Activated B cell treated with CpG ODN at 0.5 μM for 24 hours (primary cell): Measurements from ENCODE around the gene HIGD2B. TPM values are rescaled to one million over a fixed set of nuclear protein-coding genes. Genes with fewer than 3 reads are reported as not detected.
"Not testable (repeated sequence)": the region's sequence is repeated elsewhere in the genome, so short reads cannot be mapped to it uniquely, and the experiment has no call there.

Experiments used
- ATAC-seq: fragments of 200-7000 bp; cut with Tn5 transposase; one replicate; pipeline ENCODE4 v1.10.0; 2021; ENCODE audit warnings: low read depth, mild to moderate bottlenecking, moderate library complexity
- CTCF ChIA-PET: fragments of 350-600 bp; sonication (Branson Sonifier 250); formaldehyde crosslinking; loops from one replicate; lab custom pipeline; 2021; ENCODE audit warnings: antibody characterized with exemption; lab: Charles Lee
- POLR2A ChIA-PET: fragments of 350-600 bp; sonication (Branson Sonifier 250); formaldehyde crosslinking; loops from one replicate; lab custom pipeline; 2021; ENCODE audit warnings: antibody characterized with exemption; lab: Charles Lee
- DNase-seq: peaks from one replicate; pipeline ENCODE4 v3.0.0; 2022
- H3K27ac Mint-ChIP-seq: one replicate; pipeline ENCODE4 v1.8.0; 2020; ENCODE audit warnings: mixed read lengths
- H3K27me3 Mint-ChIP-seq: one replicate; pipeline ENCODE4 v1.8.0; 2021; ENCODE audit warnings: mixed read lengths
- H3K36me3 Mint-ChIP-seq: one replicate; pipeline ENCODE4 v1.8.0; 2021; ENCODE audit warnings: low read depth, mixed read lengths
- H3K4me1 Mint-ChIP-seq: one replicate; pipeline ENCODE4 v1.8.0; 2021; ENCODE audit warnings: mixed read lengths
- H3K4me3 Mint-ChIP-seq: one replicate; pipeline ENCODE4 v1.8.0; 2020; ENCODE audit warnings: mild to moderate bottlenecking, mixed read lengths
- H3K9me3 Mint-ChIP-seq: one replicate; pipeline ENCODE4 v1.8.0; 2020; ENCODE audit warnings: mixed read lengths
- intact Hi-C: fragments of 100-400 bp; cut with micrococcal nuclease; formaldehyde crosslinking; loops from one replicate; pipeline ENCODE4 v1.15.1; 2024
- total RNA-seq: library from RNA; stranded (reverse); gene quantifications from 2 replicates; pipeline ENCODE4 v1.2.3, GENCODE V29; 2022
- TF ChIP-seq, protein P1 (sequence below): fragments of 200-600 bp; IDR thresholded peaks from one replicate; pipeline ENCODE4 v1.8.0; 2022; ENCODE audit warnings: antibody characterized with exemption, mild to moderate bottlenecking

The HIGD2B gene
- total RNA-seq, 1 donor from 2014 or later = 0.55 TPM

DNA sequence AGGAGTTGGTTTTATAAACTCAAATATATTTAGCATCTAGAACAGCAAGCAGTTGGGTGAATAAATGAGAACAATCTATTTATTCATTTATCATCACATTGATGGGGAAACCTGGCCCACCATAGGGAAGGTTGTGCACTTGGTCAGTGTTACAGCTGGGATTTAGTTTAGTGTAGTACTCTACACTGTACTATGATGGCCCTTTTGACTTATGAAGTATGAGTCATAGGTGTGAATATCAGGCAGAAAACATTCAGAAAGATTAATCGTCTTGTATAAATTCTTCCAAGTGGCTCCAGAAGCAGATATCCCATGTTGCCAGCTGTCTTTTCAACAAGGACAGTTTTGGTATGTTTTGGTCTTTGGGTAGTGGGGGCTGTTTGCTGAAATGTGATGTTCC is 38.0 kb upstream of the HIGD2B start:
- H3K36me3 Mint-ChIP-seq = peaks cover 19% of the 10 kb centered on the region
- no peaks in the 10 kb centered on the region for H3K4me1 Mint-ChIP-seq
- ChIA-PET CTCF (no interaction called here), POLR2A (interaction anchor here (0.7 kb wide), 1 partner anchor 38 kb away, joined by 3 read pairs; the partner anchor contains the start of genes BBS4 and HIGD2B)
- no peak overlapping the region for H3K27ac Mint-ChIP-seq
- DNase-seq = no peak
- no peak for ATAC-seq
- TF ChIP-seq, protein P1, sequence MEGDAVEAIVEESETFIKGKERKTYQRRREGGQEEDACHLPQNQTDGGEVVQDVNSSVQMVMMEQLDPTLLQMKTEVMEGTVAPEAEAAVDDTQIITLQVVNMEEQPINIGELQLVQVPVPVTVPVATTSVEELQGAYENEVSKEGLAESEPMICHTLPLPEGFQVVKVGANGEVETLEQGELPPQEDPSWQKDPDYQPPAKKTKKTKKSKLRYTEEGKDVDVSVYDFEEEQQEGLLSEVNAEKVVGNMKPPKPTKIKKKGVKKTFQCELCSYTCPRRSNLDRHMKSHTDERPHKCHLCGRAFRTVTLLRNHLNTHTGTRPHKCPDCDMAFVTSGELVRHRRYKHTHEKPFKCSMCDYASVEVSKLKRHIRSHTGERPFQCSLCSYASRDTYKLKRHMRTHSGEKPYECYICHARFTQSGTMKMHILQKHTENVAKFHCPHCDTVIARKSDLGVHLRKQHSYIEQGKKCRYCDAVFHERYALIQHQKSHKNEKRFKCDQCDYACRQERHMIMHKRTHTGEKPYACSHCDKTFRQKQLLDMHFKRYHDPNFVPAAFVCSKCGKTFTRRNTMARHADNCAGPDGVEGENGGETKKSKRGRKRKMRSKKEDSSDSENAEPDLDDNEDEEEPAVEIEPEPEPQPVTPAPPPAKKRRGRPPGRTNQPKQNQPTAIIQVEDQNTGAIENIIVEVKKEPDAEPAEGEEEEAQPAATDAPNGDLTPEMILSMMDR = no peak
- H3K9me3 Mint-ChIP-seq = no peaks in the 10 kb centered on the region
- no peak overlapping the region for H3K4me3 Mint-ChIP-seq
- intact Hi-C loops = no loop called here
- no peaks in the 10 kb centered on the region for H3K27me3 Mint-ChIP-seq

DNA sequence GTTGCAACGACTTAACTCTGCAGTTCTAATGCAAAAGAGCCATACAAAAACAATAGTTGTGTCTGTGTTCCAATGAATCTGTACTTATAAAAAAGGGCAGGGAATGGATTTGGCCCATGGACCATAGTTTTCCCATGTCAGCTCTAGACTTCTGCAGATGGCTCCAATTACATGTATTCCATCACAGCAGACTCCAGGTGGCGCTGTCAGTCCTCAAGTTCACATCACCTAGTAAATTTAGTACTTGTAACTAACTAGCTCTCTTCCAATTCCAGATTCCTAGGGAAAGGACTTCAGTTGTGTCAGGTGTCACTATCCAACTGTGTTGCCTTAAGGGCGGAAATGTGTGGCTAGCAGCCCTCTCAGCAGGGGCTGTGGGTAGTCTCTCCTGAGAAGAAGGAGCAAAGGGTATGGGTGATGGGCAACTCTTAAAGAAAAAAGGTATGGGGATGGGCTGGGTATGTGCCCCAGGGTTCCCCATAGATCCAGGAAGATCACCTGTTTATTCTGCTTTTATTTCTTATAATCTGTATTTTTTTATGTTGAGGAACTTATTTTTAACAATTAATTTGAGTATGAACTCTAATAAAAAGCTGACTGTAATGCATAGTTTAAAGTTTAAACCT is 36.2 kb upstream of the HIGD2B start:
- H3K36me3 Mint-ChIP-seq = peaks cover 28% of the 10 kb centered on the region
- TF ChIP-seq, protein P1 = no peak
- ChIA-PET POLR2A (no interaction called here), CTCF (interaction anchor here (0.6 to 2.2 kb wide), 23 partner anchors 8 to 636 kb away, joined by 3 to 21 read pairs (median 4); partner anchors contain the start of gene NEO1)
- ATAC-seq (no peak), DNase-seq (peak; percentile 32)
- intact Hi-C loops = loop anchor here (1.0 to 2.0 kb wide), 2 partner anchors 61 to 359 kb away; partner anchors contain the start of gene ADPGK
- H3K9me3 Mint-ChIP-seq = no peaks in the 10 kb centered on the region
- H3K4me3 Mint-ChIP-seq = no peak overlapping the region
- H3K27me3 Mint-ChIP-seq = no peaks in the 10 kb centered on the region
- no peak overlapping the region for H3K27ac Mint-ChIP-seq
- no peaks in the 10 kb centered on the region for H3K4me1 Mint-ChIP-seq

DNA sequence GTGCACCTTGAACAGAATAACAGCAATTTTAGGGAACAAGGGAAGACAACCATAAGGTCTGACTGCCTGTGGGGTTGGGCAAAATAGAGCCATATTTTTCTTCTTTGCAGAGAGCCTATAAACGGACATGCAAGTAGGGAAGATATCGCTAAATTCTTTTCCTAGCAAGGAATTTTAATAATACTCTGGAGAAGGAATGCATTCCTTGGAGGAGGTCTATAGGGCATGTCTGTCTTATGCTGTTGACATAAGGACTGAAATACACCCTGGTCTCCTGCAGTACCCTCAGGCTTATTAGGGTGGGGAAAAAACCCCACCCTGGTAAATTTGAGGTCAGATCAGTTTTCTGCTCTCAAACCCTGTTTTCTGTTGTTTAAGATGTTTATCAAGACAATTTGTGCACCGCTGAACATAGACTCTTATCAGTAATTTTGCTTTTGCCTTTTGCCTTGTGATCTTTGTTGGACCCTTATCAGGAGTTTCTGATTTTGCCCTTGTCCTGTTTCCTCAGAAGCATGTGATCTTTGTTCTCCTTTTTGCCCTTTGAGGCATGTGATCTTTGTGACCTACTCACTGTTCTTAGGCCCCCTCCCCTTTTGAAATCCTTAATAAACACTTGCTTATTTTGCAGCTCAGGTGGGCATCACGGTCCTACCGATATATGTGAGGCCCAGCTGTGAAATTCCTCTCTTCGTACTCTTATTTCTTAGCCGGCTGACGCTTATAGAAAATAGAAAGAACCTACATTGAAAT is 22.7 kb upstream of the HIGD2B start:
- POLR2A ChIA-PET, CTCF ChIA-PET, H3K4me3 Mint-ChIP-seq, H3K9me3 Mint-ChIP-seq, ATAC-seq, H3K4me1 Mint-ChIP-seq, H3K27me3 Mint-ChIP-seq, intact Hi-C loops, DNase-seq, H3K27ac Mint-ChIP-seq: not testable (repeated sequence)
- peaks cover 13% of the 10 kb centered on the region for H3K36me3 Mint-ChIP-seq

DNA sequence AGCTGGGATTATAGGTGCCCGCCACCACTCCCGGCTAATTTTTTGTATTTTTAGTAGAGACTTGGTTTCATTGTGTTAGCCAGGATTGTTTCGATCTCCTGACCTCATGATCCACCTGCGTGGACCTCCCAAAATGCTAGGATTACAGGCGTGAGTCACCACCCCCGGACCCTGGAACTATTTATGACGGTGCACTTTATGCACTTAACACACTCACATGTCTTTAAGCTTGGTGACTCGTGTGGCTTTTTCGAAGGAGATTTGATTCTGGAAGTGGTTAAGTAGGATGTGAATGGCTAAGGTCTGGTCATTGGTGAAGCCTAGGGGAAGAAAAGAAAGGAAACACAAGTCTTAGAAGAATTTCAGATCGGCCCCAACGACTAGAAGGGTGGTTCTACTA is 20.3 kb upstream of the HIGD2B start:
- no peak overlapping the region for H3K4me3 Mint-ChIP-seq

DNA sequence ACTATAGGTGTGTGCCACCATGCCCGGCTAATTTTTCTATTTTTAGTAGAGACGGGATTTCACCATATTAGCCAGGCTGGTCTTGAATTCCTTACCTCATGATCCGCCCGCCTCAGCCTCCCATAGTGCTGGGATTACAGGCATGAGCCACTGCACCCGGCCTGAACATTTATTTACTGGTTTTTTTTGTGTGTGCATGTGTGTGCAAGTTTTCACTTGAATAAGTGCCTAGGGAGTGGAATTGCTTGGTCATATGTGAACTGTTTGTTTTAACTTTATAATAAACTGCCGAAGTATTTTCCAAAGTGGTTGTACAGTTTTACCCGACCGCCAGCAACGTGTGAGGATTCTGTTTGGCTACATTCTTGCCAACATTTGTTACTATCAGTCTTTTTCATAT is 14.1 kb upstream of the HIGD2B start:
- TF ChIP-seq, protein P1 = no peak
- H3K27ac Mint-ChIP-seq = no peak overlapping the region
- peaks cover 3% of the 10 kb centered on the region for H3K36me3 Mint-ChIP-seq
- H3K9me3 Mint-ChIP-seq = no peaks in the 10 kb centered on the region
- intact Hi-C loops = no loop called here
- DNase-seq (no peak), ATAC-seq (no peak)
- CTCF ChIA-PET = interaction anchor here (1.0 kb wide), 1 partner anchor 22 kb away, joined by 4 read pairs; no protein-coding TSS in a partner anchor
- no peak overlapping the region for H3K4me3 Mint-ChIP-seq
- H3K27me3 Mint-ChIP-seq = no peaks in the 10 kb centered on the region
- H3K4me1 Mint-ChIP-seq = no peaks in the 10 kb centered on the region
- POLR2A ChIA-PET = no interaction called here

More for the DNA sequence above, 20.3 kb upstream of the HIGD2B start:
- ATAC-seq = no peak
- peaks cover 4% of the 10 kb centered on the region for H3K36me3 Mint-ChIP-seq
- TF ChIP-seq, protein P1 = no peak
- ChIA-PET POLR2A (no interaction called here), CTCF (interaction anchor here (2.4 kb wide), 1 partner anchor 16 kb away, joined by 6 read pairs; no protein-coding TSS in a partner anchor)
- H3K9me3 Mint-ChIP-seq = no peaks in the 10 kb centered on the region
- peaks cover 2% of the 10 kb centered on the region for H3K4me1 Mint-ChIP-seq
- no peak overlapping the region for H3K27ac Mint-ChIP-seq
- intact Hi-C loops = no loop called here
- no peak for DNase-seq
- no peaks in the 10 kb centered on the region for H3K27me3 Mint-ChIP-seq
